GM18499 (cell line): ENCODE measurements around the gene RAB11FIP4.

Source experiments
- ATAC-seq: cut with Tn5 transposase; IDR thresholded peaks from one replicate; pipeline ENCODE4 v1.9.1; 2021; ENCODE audit warnings: moderate number of reproducible peaks; ENCODE audit not compliant: insufficient read depth, unreplicated experiment

RAB11FIP4 gene

GRCh38 chr17:31558748-31559583, 167.5 kb downstream of the RAB11FIP4 start:
- no peak for ATAC-seq

DNA sequence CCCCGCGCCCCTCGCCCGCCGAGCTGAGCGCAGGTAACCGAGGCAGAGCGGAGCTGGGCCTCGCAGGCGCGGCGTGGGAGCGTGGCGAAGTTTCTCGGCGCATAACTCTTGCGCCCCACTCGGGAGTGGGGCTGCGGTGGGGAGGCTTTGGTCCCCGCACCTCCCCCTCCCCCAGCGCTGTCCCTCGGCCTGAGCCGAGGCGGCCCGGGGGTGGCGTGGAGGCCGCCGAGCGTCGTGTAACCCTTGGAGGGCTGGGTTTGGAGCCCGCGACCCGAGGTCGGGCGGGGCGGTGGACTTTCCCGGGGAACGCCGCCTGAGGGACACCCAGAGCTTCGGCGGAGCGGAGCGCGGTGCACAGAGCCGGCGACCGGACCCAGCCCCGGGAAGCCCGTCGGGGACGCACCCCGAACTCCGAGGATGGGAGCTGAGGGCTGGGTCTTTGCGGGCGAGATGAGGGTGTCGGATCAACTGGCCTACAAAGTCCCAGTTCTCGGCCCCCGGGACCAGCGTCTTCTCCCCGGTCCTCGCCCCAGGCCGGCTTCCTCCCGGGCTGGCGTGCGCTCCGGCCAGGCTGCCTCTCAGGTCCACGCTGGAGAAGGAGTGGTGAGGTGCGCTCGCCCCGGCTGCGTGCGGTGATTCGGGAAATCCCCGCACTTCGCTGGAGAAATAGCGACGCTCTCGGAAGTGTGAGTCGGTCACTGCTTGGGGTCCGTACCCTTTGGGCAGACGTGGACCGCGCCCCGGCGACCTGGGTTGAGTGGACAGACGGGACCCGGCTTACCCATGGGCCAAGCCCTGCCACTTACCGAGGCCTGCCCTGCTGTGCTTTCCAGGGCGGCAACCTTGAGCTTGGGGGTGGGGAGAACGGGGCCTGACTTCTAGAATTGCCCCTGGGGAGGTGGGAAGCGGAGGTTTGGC, 168.4 kb downstream of the RAB11FIP4 start:
- no peak for ATAC-seq

GRCh38 chr17:31560616-31561235, 169.3 kb downstream of the RAB11FIP4 start:
- no peak for ATAC-seq

GRCh38 chr17:31561469-31562375, 170.2 kb downstream of the RAB11FIP4 start:
- no peak for ATAC-seq

- ATAC-seq: no peak
These were observed 170.9 kb downstream of the RAB11FIP4 start for GRCh38 chr17:31562376-31562840.

DNA sequence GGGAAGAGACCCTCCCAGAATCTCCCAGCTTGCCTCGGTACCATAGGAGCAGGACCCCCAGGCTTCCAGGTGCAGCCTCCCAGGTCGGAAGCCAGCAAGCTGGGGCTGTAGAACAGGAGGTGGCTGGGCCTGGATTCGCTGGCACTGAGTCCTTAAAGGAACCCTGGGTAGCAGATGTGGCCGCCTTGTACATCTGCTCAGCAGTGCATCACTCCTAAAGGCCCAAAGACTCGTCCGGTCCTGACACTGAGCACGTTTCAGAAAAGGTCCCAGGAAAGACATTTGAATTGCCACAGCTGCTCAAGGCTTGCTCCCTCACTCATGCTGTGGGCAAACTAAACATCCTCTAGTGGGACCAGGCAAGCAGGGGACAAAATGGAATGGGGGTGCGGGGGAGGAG, 172.8 kb downstream of the RAB11FIP4 start:
- ATAC-seq: no peak

GRCh38 chr17:31564883-31565301, 173.4 kb downstream of the RAB11FIP4 start:
- no peak for ATAC-seq

DNA sequence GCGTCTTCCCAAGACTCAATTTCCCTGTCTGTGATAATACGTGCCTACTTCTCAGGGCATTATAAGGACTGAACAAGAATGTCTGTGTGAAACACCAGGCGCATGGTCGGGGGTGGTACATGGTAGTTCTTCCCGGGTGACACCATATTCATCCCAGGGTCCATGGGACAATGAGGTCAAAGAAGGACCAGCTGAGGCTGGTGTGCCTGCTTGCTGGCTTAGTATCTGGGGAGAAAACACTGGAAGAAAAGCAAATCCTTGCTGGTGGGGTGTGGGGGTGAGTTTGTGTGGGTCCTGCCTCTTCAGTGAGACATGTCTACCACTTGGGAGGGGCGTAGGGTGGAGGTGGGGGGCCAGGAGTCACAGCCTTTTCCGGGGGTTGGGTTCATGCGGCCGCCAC, 174.2 kb downstream of the RAB11FIP4 start:
- ATAC-seq: no peak

DNA sequence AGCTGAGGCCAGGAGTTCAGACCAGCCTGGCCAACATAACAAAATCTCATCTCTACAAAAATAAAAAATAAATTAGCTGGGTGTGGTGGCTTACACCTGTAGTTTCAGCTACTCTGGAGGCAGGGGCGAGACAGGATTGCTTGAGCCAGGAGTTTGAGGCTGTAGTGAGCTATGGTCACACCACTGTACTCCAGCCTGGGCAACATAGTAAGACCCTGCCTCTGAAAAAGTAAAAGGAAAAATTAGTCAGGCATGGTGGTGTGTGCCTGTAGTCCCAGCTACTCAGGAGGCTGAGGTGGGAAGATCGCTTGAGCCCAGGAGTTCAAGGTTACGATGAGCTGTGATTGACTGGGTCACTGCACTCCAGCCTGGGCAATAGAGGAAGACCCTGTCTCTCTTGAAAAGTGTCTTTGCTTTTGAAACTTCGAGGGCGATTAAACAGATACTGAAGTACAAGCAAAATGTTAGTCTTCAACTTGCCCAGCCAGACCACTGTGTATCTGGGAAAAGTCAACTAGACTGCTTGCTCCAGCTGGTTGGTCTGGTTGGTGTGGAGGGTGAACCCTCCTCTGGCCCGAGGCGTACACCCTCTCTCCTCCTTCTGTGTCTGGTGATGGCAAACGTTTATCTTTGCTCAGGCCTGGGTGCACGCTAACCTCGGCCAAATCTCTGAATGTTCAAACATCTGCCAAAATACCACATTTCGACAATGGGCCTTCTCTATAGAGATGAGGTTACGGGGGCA, 174.9 kb downstream of the RAB11FIP4 start:
- no peak for ATAC-seq

DNA sequence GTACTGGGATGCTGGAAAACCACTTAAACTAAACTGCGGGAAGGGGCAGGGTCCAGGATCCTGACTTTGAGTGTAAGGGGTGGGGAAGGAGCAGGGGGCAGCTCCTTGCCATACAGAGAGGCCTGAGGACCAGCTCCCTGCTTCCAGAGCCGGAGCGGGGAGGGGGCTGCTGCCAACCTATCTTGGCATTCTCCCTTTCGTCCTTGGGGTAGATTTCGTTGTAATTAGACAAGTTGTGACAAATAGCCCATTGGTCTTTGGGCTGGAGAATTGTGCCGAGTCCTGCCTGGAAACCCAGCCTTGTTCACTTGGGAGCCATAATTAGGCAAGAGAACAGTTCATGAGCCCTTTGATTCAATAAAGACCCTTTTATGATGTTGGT, 175.5 kb downstream of the RAB11FIP4 start:
- no peak for ATAC-seq

- ATAC-seq: no peak
These were observed 176.6 kb downstream of the RAB11FIP4 start for GRCh38 chr17:31568121-31568520.

GRCh38 chr17:31568539-31568938, 177.1 kb downstream of the RAB11FIP4 start:
- ATAC-seq: no peak

DNA sequence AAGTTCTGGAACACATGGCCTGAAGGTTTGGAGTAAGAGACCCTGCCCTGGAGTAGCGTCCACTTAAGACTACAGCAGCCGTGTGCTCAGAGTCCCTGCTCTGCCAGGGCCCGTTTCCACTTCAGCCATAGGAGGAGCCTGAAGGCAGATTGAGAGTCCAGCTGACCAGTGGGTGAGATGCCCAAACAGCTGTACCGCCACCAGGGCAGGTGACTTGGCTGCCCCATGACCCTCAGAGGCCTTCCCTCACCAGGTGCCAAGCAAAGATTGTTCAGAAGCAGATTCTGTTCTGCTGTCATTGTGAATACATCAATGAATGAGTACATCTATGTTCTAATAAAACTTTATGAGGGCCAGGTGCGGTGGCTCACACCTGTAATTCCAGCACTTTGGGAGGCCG, 178.8 kb downstream of the RAB11FIP4 start:
- ATAC-seq: no peak

DNA sequence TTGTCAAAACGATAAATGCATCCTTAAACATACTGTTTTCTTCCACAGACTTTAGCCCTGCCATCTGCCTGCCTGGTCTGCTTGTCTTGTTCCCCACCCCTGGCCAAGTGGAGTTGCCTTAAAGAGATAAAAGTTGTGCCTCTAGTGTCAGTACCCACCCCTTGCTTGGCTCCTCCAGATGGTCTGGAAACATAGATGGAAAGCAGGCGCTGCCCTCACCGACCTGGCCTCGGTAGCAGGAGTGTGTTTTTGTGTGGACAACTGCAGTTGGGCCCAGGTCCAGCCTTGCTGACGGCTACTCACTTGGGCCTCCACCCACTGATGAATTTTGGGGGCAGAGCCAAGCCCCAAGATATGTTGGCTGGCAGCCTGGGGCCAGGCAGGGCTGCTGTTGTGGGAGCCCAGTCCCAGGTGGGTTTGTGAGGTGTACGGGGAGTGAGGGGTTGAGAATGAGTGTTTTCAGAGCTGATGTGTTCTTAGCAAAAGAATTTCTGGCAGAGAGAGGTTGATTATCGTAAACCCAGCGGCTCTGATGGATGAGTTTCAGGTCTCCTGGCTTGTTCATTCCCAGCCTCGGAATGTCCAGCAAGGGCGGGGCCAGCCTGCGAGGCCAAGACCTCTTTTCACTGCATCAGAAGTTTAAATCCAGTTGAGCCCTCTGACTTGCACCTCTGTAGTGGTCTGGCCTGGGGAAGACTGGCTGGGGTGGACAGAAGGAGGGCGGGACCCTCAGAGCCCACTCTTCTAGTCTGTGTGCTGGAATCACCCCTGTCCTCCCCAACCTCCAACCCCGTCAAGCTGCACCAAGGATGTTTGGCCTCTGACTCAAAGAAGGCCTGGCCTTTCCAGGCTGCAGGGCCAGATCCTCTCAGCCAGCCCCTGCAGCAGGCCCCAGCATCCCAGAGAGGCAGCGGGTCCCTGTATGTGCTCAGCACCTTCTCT, 179.7 kb downstream of the RAB11FIP4 start:
- no peak for ATAC-seq

DNA sequence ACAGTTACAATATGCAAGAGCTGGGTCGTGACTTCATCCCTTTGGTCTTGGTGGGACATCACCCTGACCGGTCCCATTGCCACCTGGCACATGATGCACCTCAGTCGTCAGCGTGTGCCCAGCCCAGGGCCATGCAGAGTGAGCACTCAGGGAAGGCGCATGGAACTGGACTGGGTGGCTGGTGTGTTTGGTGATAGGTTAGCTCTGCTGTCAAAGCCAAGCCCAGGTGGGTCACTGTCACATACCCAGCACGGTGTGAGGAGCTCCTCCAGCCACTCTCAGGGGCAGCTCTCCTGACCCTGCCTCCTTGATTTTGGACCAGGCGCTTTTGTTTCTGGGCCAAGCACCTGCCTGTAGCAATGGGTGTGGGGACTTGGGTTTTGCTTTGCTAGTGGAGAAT, 180.9 kb downstream of the RAB11FIP4 start:
- no peak for ATAC-seq

- no peak for ATAC-seq
These were observed 181.6 kb downstream of the RAB11FIP4 start for GRCh38 chr17:31573047-31573446.

DNA sequence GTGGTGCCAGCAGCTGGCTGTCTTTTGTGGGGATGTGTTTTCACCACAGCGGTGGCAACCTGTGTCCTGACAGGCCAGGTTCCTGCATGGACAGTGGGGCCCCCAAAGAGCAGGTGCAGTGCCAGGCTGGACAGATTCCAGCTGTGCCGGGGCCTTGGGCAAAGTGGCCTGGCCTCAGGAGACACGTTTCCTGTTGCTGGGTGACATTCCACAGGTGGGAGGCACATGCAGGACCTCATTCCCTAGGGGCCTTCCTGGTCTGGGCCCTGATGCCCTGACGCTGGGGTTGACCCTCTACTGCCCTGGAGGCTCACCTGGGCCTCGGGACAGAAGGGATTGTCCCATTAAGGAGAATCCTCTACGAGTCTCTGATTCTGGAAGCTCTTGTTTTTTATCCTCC, 182.4 kb downstream of the RAB11FIP4 start:
- ATAC-seq: no peak

DNA sequence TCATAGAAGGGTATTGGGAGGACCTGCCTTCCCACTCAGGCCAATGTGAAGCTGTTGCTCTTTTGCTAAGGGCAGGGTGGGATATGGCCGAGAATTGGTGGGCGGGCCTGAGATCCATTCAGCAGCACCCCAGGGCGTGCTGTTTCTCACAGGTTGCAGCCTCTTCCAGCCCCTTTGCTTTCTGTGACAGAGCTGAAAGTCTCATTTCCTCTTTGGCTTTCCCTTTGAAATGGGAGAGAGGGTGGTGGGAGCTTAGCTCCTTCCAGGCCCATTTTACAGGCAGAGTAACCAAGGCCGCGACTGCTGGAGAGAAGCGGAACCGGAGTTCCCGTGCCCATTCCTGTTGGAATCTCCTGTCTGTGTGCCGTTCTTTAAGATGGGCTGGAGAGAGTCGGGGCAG, 183.0 kb downstream of the RAB11FIP4 start:
- ATAC-seq: no peak
